ENCODE data around the gene SYNJ2.

Gene SYNJ2

DNA sequence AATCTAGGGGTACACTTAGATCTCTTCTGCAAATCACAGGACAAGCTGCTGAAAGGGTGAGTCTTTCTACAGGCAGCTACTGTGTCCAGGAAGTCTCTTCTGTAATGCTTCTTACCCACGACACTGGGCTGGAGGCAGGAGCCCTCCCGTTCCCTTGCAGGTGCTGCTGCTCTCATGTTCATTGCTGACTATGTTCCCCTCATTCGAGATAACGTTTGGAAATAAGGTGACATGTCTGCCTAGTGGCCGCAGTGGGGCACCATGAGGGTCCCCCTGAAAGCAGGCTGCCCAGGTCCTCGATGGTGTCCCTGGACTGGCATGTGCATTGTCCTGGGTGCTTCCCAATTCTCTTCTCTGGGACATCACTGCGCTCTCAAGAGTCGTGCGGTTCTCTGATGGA is 74.7 kb downstream of the SYNJ2 start:
- no peak for DNase-seq (ENCODE audit: extremely low read depth in 1 of 2, low read depth in 1 of 2)

DNA sequence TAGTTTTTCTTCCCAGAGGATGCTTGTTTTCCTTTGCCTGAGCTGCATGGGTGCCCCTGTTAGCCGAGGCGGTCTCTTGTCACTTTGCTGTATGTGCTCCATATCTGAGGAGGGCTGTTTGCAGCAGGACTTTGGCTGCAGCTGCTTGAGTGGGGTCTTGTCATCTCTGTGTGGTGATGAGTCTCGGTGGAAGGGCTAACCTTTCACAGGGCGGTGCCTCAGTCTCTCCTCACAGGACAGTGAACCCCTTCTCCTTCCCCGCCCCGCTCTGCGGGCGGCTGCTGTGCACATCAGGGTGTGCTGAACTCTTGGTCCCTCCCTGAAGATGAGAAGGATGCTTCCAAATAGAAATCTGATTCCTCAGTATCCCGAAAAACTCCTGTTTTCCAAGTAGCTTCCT is 75.1 kb downstream of the SYNJ2 start:
- no peak for DNase-seq (ENCODE audit: extremely low read depth in 1 of 2, low read depth in 1 of 2)

DNA sequence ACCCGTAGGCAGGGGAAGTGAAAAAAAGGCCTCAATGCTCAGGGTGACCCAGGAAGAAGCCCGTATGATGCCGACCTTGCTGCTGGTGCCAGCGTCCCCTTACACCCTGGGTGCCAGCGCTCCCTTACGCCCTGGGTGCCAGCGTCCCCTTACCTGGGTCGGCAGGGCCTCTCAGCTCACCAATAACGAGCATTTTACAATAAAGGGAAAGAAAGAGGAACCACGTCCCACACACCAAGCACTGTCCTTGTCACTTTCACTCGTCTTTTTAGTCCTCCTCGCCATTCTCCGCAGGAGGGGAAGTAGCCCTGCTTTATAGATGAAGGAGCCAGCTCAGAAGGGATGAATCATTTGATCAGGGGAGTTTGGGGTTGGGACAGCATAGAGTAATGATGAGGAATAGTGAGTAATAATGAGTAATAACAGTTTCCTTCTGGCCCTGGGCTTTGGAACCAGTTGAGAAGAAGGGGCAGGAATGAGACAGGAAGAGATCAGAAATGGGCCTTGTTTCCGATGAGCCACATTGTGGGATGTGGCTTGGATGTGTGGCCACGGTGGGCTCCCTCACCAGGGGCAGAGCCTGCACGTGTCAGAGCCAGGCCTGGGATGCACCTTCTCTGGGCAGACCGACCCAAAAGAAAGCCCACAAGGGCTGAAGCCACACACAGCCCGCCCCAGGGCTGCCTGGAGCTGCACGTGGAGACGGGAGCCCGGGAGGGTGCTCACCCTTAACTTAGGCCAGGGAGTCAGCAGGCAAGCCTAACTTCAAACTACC is 75.7 kb downstream of the SYNJ2 start:
- no peak for DNase-seq (ENCODE audit: extremely low read depth in 1 of 2, low read depth in 1 of 2)

DNA sequence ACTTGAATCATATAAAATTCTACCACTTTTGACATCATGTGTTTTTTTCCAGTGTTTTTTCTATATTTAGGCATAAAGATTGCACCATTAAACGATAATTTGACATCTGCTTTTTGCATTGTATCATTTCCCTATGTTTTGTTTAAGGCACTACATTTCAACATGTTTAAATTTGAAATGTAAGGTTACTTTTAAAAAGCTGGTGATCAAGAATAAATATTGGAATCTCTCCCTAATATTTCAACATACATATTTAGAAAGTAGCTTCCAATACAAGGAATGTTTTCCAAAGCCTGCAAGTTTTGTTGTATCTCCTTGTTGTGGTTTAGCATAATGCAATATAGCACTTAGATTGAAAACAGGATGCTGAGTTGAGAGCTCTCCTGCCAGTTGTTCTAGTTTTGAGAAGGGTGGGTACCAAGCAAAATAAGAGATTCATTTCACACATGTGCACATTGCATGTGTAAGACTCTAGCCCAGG is 76.5 kb downstream of the SYNJ2 start:
- DNase-seq (ENCODE audit: extremely low read depth in 1 of 2, low read depth in 1 of 2) = no peak

DNA sequence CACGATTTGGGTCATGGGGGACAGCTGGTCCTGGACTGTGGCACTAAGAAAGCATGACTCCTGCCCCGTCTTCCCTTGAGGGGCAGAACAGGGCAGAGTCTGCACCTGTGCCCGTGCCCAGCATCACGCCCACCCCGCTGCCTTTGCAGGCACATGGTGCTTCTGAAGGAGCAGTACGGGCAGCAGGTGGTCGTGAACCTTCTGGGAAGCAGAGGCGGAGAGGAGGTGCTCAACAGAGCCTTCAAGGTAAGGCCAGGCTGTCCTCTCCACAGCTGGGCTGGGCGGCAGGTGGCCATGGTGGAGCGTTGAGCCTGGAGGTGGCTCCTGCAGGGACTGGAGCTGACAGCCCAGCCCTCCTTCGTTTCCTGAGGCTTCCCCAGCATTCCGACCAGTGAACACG is 77.4 kb downstream of the SYNJ2 start:
- no peak for DNase-seq (ENCODE audit: extremely low read depth in 1 of 2, low read depth in 1 of 2)

DNA sequence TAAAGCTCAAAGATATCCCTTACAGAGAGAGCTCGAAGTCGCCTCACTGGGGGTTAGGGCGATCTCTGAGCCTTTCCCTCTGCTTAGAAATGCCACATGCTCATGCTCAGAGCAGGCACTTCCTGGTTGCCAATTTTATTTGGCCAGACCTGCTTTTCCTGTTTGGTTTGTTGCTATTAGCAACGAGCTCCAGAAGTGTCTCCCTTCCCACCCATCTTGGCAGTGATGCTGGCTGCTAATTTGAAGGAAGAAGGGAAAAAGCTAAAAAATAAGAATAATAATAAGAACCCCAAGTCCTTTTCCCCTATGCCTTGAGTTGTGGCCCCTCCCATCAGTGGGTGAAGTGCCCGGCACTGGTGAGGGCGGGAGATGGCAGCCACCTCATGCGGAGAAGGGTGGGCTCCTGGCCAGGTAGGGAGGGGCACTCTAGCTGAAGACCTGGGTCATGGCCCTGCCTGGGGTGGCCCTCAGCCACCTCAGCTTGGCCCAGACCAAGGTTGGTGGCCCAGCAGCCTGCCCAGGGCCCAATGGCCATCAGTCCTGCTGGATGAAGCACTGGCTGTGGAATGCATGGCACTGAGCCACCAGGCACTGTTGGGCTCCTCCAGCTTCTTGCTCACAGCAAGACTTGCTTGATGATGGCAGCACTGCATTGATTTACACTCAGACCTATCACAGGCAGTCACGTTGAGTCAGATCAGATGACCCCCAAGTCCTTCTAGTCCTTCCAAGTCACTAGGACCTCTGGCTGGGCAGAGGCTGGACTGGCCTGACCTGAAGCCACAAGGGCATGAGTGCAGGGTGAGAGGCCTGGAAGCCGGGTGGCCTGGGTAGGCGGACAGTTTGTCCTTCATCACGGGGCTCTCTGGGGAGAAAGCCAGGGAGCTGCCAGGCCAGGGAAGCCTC is 79.0 kb downstream of the SYNJ2 start:
- DNase-seq (ENCODE audit: extremely low read depth in 1 of 2, low read depth in 1 of 2) = no peak

DNA sequence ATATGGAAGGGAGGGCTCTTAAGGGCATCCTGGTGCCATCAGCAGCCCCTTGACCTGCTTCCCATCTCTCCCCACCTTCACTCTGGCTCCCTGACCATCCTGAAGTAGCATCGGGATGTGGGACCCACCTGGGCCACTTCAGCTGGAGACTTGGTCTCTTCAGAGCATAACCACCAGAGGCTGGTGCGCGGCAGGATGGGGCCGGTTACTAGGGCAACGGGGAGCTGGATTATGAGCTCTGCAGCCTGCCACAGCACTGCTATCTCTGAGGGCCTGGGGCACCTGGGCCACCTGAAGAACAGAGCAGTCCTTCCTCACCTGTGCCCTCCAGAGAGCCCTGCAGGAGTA is 79.7 kb downstream of the SYNJ2 start:
- no peak for DNase-seq (ENCODE audit: extremely low read depth in 1 of 2, low read depth in 1 of 2)

DNA sequence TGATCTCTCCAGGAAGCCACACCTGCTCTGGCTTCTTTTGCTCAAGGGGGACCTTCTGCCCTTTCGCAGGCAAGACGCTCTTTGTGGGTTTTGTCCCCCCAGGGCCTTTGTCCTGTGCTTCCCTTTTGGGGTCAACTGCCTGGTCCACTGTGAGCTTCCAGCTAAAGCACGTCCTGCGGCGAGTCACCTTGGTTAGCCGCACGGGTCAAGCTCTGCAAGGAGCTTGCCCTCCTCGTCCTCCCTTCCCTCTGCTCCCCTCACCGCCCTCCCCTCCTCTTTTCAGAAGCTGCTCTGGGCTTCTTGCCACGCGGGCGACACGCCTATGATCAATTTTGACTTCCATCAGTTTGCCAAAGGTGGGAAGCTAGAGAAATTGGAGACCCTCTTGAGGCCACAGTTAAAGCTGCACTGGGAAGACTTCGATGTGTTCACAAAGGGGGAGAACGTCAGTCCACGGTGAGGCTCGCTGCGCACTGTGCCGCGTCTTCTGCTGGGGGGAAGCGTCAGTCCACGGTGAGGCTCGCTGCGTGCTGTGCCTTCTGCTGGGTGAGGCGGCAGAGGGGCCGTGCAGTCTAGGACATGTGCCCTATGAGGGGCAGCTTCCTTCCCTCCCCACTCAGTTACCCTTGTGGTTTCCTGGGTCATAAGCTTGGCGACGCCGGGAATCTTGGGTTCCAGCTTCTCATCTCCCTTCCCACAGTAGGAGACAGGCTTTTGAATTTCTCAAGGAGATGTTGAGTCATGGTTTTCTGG is 80.2 kb downstream of the SYNJ2 start:
- DNase-seq (ENCODE audit: extremely low read depth in 1 of 2, low read depth in 1 of 2) = no peak

DNA sequence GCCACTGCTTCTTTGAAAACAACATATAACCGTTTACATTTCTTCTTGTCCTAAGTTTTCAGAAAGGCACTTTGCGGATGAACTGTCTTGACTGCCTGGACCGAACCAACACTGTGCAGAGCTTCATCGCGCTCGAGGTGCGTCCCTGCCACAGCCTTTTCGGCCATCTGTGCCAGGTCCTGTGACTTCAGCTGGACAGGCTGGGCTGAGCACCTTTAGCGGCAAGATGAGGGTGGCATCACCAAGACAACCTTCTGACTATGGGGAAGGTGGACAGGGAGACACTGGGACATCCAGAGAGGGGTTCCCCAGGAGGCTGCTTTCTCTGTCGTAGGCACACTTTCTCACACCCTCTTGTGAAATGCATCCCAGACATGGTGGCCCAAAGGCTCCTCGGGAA is 82.1 kb downstream of the SYNJ2 start:
- no peak for DNase-seq (ENCODE audit: extremely low read depth in 1 of 2, low read depth in 1 of 2)

DNA sequence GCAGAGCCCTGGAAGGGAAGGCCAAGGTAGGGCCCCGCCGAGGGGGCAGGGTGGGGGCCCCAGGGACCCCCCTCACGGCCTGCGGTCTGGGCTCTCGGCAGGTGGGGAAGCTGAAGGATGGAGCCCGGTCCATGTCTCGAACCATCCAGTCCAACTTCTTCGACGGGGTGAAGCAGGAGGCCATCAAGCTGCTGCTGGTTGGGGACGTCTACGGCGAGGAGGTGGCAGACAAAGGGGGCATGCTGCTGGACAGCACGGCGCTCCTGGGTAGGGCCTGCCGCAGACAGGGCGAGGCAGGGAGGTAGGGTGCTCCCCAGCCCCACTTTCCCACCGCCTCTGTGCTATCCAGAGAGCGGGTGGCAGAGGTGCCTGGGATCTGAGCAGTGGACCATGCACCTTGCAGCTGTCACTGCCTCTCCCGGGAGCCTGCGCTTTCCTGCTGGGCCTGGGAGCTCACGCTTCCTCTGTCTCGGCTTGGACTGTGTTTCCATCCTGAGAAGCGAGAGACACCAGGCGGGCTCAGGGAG is 83.1 kb downstream of the SYNJ2 start:
- DNase-seq (ENCODE audit: extremely low read depth in 1 of 2, low read depth in 1 of 2) = no peak

DNA sequence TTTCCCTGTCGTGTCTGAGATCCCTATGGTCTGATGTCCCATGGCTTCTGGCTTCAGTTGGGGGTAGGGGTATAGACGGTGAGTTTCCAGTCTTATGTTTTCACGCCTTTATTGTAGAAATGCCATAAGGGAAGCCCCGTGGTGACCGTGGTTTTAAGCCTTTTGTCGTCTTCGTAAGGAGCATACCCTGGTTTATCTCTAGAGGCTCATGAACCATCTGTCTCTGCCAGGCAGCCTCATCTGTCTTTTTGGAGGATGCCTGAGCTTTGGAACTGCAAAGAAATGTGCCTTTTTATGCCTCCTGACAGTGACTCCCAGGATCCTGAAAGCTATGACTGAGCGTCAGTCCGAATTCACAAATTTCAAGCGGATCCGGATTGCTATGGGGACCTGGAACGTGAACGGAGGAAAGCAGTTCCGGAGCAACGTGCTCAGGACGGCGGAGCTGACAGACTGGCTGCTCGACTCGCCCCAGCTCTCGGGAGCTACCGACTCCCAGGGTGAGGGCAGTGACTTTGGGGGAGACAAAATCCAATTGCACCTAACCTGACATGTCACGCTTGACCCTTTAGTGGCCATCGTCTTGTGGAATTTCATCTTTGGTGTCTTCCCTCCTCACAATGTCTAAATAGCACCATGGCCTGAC is 84.6 kb downstream of the SYNJ2 start:
- no peak for DNase-seq (ENCODE audit: extremely low read depth in 1 of 2, low read depth in 1 of 2)

DNA sequence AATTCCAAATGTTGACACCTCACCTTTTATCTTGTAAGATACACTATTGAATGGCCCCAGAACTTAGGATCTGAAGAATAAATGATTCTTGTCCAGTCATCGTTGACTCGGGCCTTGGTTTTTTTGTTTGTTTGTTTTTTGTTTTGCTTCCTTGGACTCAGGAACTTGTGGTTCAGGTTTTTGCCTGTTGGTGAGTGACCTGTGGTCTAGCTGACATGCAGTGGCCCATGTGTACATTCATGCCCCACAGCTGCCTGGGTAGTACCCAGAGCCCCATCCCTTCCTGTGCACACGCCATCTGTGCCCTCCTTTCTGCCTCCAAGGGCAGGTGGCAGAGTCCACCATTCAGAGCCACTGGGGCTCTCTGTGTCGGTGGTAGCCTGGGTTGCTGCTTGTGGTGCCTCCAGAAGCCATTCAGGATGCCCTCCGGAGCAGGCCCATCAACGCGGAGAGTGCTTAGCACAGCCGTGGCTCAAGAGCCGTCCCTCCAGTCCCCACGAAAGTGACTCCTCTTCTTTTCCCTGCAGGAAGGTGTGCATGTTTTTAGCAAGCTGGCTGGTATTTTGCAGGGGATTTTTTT is 85.9 kb downstream of the SYNJ2 start:
- DNase-seq (ENCODE audit: extremely low read depth in 1 of 2, low read depth in 1 of 2) = no peak

DNA sequence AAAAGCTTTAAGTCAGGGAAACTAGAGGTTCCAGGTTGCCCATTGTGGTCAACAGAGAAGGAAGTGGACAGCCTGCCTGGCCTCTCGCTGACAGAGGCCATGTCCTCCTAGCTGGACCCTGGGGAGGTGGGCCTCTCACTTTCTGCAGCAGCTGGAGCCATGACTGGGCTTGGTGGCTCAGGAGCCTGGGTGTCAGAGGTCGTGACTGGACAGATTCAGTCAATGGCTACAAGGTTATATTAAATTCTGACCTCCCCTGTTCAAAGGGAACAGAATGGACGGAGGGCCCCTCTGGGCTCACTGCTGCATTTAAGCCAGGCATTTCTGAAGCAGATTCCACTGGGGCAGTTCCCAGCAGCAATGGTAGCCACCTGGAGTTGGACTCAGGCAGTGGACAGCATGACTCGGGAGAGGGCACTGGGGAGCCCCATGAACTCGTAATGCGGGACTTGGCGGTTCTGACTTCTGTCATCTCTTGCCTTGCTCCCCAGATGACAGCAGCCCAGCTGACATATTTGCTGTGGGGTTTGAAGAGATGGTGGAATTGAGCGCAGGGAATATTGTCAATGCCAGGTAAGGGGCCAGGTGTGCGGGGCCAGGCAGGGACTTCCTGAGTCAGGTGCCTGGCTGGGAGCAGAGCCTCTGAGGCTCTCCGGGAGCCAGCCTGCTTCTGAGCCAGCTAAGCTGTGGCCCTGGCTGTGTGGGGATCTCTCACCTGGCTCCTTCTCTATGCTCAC is 86.7 kb downstream of the SYNJ2 start:
- no peak for DNase-seq (ENCODE audit: extremely low read depth in 1 of 2, low read depth in 1 of 2)

DNA sequence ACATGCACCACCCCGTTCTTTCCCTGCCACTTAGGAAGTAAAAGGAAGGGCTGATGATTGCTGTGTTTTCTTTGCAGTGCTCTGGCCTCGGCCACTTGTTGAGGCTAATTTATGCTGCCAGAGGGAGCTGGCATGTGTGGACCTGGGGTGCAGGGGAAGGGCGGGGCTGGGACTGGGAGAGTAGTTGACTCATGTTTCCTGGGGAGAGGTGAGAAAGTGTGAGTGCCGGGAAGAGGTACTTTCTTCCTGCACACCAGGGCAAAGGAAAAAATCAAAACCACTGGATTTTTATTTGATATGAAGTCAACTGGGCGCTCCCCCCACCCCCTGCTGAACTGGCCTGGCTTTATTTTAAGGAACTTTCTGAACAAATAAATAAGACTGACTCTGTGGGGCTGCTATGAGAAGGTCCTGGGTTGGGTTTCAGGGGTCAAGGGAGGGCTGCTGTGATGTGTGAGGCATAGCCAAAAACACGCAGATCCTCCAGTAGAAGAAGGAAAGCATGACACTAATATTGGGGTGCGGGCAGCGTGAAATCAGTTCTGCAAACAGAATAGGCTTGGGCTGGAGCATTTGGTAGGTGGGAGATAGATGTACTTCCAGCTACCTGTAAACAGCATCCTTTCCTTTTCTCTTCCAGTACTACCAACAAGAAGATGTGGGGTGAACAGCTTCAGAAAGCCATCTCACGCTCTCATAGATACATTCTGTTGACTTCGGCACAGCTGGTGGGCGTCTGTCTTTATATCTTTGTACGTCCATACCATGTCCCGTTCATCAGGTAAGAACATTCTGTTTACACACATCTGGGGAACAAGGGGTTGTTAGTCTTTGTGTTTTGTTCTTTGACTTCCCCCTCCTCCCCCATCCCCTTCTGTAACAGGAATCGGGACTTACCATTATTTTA is 87.5 kb downstream of the SYNJ2 start:
- no peak for DNase-seq (ENCODE audit: extremely low read depth in 1 of 2, low read depth in 1 of 2)

DNA sequence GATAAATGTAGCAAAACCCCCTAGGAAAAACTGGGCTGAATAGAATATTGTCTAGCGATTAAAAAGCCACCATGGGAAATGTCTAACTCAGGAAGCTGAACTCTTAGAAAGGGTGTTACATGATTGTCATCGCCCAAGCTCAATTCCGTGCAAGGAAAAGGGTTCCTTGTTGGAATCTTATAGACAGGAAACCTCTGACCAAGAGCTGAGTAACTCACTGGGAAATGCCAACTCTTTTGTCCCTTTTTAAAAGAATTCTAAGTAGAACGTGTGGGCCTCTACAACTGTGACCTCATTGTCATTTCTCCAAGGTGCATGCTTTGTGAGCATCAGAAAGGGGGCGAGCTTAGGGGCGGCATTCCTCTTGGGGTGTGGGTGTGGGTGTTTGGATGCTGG is 88.1 kb downstream of the SYNJ2 start:
- no peak for DNase-seq (ENCODE audit: extremely low read depth in 1 of 2, low read depth in 1 of 2)

DNA sequence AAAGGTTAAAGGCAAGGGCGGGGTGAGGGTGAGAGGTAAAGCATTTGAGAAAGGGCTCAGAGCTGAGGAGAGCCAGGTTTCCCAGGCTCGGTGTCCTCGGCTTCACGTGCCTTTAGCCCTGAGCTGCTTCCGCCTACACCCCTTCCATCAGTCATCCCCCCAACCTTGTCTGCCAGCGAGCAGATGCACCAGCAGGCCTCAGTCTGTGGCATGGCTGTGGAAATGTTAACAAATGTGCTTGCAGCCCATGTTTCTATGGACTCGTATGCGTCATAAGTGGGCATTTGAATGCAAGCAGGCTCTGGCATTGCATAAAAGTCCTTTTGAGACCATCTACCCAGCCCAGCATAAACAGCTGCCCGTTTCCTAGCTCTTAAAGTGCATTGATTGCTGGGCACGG is 88.8 kb downstream of the SYNJ2 start:
- DNase-seq (ENCODE audit: extremely low read depth in 1 of 2, low read depth in 1 of 2) = no peak

DNA sequence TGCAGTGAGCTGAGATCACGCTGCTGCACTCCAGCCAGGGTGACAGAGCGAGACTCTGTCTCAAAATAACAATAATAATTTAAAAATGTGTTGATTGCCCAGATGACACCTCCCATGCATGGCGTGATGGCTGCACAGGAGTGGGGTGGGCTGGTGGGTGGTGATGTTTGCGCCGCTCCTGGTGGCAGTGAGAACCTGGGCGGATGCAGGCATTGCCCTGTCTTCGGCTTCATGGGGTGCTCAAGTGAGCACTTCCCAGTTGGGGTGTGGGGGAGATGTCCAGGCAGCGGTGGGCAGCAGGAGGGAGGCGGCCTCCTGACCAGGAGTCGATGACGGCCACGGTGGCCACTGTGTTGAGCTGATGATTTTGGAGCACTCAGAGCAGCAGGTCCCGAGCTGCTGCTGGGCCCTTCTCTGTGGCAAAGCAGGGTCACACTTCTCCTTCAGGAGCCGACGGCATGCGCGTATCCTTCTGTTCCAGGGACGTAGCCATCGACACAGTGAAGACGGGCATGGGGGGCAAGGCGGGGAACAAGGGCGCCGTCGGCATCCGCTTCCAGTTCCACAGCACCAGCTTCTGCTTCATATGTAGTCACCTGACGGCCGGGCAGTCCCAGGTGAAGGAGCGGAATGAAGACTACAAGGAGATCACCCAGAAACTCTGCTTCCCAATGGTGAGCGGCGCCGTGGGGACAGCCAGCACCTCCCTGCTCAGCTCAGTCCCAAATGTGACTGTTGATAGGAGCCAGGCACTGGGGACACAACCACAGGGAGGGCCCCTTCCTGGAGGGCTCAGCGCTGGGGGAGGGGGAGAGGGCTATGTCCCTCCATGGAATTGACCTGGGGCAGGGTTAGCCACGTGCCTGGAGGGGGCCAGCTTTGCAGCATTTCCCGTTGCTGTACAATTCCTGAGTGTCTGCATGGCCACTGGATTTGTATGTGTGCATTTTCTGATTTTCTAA is 89.7 kb downstream of the SYNJ2 start:
- DNase-seq (ENCODE audit: extremely low read depth in 1 of 2, low read depth in 1 of 2) = no peak
